HepG2 (cell line): ENCODE measurements around the gene NXPH1. TPM values are rescaled to one million over a fixed set of nuclear protein-coding genes. Genes with fewer than 3 reads are reported as not detected.

Experiments used
- CENPBD1 ChIP-seq: sonication (generic); formaldehyde crosslinking; IDR thresholded peaks from 2 replicates; pipeline ENCODE4 v1.8.0; 2022; ENCODE audit warnings: missing genetic modification reagents, low read depth, mild to moderate bottlenecking, borderline replicate concordance
- KAT8 ChIP-seq: IDR thresholded peaks from 2 replicates; pipeline ENCODE4 v1.6.1; 2016; ENCODE audit warnings: missing genetic modification reagents, missing compliant biosample characterization
- KDM5B ChIP-seq: sonication (generic); formaldehyde crosslinking; IDR thresholded peaks from 2 replicates; pipeline ENCODE4 v1.4.0; 2020; ENCODE audit warnings: missing genetic modification reagents, mild to moderate bottlenecking, borderline replicate concordance
- MXD4 ChIP-seq: IDR thresholded peaks from 2 replicates; pipeline ENCODE4 v1.6.1; 2016; ENCODE audit warnings: mild to moderate bottlenecking, missing biosample characterization, missing genetic modification reagents
- NCOR1 ChIP-seq: fragments of 200-600 bp; sonication (generic); IDR thresholded peaks from 2 replicates; pipeline ENCODE4 v1.7.0; 2017; ENCODE audit warnings: antibody characterized with exemption, low read length, borderline replicate concordance
- RAD51 ChIP-seq: fragments of 450-650 bp; IDR thresholded peaks from 2 replicates; pipeline ENCODE4 v1.6.1; 2016; ENCODE audit warnings: borderline replicate concordance
- RELA ChIP-seq: sonication (generic); formaldehyde crosslinking; IDR thresholded peaks from 2 replicates; pipeline ENCODE4 v1.4.0; 2020; ENCODE audit warnings: missing genetic modification reagents
- SNAPC4 ChIP-seq: sonication (generic); formaldehyde crosslinking; IDR thresholded peaks from 2 replicates; pipeline ENCODE4 v1.4.0; 2020; ENCODE audit warnings: mild to moderate bottlenecking, missing genetic modification reagents
- SRSF9 ChIP-seq: fragments of 200-400 bp; formaldehyde crosslinking; IDR thresholded peaks from 2 replicates; pipeline ENCODE4 v1.6.1; 2018; ENCODE audit warnings: borderline replicate concordance, mild to moderate bottlenecking, low read depth, low read length; ENCODE audit not compliant: insufficient read depth, poor library complexity, severe bottlenecking
- TFDP2 ChIP-seq: sonication (generic); formaldehyde crosslinking; IDR thresholded peaks from 2 replicates; pipeline ENCODE4 v1.4.0; 2020; ENCODE audit warnings: missing genetic modification reagents
- ZNF251 ChIP-seq: sonication (generic); formaldehyde crosslinking; IDR thresholded peaks from 2 replicates; pipeline ENCODE4 v1.9.0; 2021; ENCODE audit warnings: mild to moderate bottlenecking, missing genetic modification reagents
- ZNF343 ChIP-seq: sonication (generic); formaldehyde crosslinking; IDR thresholded peaks from 2 replicates; pipeline ENCODE4 v1.4.0; 2020; ENCODE audit warnings: mild to moderate bottlenecking, missing genetic modification reagents
- ZNF570 ChIP-seq: sonication (generic); formaldehyde crosslinking; IDR thresholded peaks from 2 replicates; pipeline ENCODE4 v1.4.0; 2020; ENCODE audit warnings: mild to moderate bottlenecking, missing genetic modification reagents, borderline replicate concordance
- ZNF816 ChIP-seq: sonication (generic); formaldehyde crosslinking; IDR thresholded peaks from 2 replicates; pipeline ENCODE4 v1.8.0; 2022; ENCODE audit warnings: missing genetic modification reagents, mild to moderate bottlenecking, borderline replicate concordance
- ZNF878 ChIP-seq: sonication (generic); formaldehyde crosslinking; IDR thresholded peaks from 2 replicates; pipeline ENCODE4 v1.8.1; 2023; ENCODE audit warnings: mild to moderate bottlenecking, missing genetic modification reagents, moderate library complexity
- ZSCAN29 ChIP-seq: sonication (generic); formaldehyde crosslinking; conservative IDR thresholded peaks from 2 replicates; pipeline ENCODE4 v1.4.0; 2020; ENCODE audit warnings: mild to moderate bottlenecking, missing genetic modification reagents
- polyA plus RNA-seq, 8 experiments: library from polyadenylated mRNA; depleted of rRNA in 3 of 8; stranded (reverse) in 7 of 8; unstranded in 1 of 8; fragments of >200 nt; fragmentation: Illumina TruSeq in 4 of 8; extraction: Trizol in 4 of 8; gene quantifications; 2 replicates each; pipeline versions ENCODE4 v1.2.1 to v1.2.3, GENCODE V29; 2011 to 2016; ENCODE audit warnings: low read depth in 4 of 8, missing spikeins in 1 of 8, mixed read lengths in 1 of 8; ENCODE audit not compliant: insufficient read depth in 1 of 8
- total RNA-seq, 5 experiments: library from RNA; depleted of rRNA; stranded (reverse); fragments of >200 nt; fragmentation: Illumina TruSeq; extraction: Trizol; gene quantifications; 2 replicates each; pipeline ENCODE4 v1.2.3, GENCODE V29; 2016; ENCODE audit warnings: low read depth in 1 of 5
- TF ChIP-seq, protein P1 (sequence below), 2 experiments: sonication (generic) in 1 of 2; formaldehyde crosslinking in 1 of 2; IDR thresholded peaks; 2 replicates each; pipeline versions ENCODE4 v1.5.1 to v1.6.1; 2011 to 2020; ENCODE audit warnings: borderline replicate concordance in 1 of 2, low read depth in 1 of 2, low read length in 1 of 2, mild to moderate bottlenecking in 1 of 2, missing genetic modification reagents in 1 of 2, moderate library complexity in 1 of 2
- TF ChIP-seq, protein P2 (sequence below): IDR thresholded peaks from 2 replicates; pipeline ENCODE4 v1.6.1; 2016; ENCODE audit warnings: missing compliant biosample characterization, missing genetic modification reagents, borderline replicate concordance

Gene NXPH1
- total and polyA plus RNA-seq, 2 of the 13 experiments (the other 11 are each of a cell fraction or from before 2014, with no cell fraction given): not detected

DNA sequence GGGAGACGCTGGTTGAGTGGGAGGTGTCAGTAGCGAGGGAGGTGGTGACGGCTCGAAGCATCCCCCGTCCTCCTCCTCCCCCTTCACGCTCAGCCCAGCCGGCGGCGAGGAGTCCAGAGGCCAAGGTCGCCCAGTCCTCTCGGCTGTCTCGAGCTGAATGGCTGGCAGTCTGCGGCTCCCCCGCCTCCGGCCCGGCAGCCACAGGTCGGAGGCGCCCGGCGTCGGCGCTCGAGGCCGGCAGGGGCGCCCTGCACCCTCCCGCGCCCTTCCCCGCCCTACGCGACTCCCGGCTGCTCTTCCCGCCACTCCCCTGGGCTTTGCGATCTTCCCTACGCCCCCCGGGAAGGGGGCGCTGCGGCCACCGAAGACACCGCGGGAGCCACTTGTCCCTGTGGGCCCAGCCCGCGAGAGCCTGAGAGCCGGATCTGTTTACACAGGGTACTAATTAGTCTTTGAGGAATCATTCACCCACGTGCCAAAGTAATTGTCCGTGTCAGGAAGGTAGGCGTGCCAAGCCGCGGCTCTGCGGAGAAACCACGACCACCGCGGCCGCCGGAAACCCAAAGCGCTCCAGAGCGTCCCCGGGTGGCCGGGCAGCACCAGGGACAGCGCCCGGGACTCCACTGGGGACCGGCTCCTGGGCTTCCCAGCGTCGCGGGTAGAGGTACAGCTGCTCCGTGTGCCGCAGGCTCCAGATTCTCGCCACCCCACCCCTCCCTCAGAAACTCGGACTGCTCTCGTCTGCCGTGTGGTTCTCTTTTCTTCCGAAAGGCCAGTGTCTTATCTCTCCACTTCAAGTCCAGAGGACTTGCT lies at the start of gene NXPH1 (continued):
- no peak for TF ChIP-seq SNAPC4 (CRISPR knock-in tag)
- no peak for TF ChIP-seq ZNF816 (CRISPR knock-in tag)
- no peak for TF ChIP-seq CENPBD1 (CRISPR knock-in tag)
- no peak for TF ChIP-seq MXD4
- no peak for TF ChIP-seq ZSCAN29 (CRISPR knock-in tag)
- TF ChIP-seq, protein P1, sequence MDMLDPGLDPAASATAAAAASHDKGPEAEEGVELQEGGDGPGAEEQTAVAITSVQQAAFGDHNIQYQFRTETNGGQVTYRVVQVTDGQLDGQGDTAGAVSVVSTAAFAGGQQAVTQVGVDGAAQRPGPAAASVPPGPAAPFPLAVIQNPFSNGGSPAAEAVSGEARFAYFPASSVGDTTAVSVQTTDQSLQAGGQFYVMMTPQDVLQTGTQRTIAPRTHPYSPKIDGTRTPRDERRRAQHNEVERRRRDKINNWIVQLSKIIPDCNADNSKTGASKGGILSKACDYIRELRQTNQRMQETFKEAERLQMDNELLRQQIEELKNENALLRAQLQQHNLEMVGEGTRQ (IDR thresholded peaks at IDR 0.05; ENCODE audit: low read depth, low read length): no peak
- TF ChIP-seq, protein P1 (CRISPR knock-in tag; IDR thresholded peaks at IDR 0.05; ENCODE audit: borderline replicate concordance): no peak
- no peak for TF ChIP-seq SRSF9
- no peak for TF ChIP-seq RAD51
- no peak for TF ChIP-seq ZNF878 (CRISPR knock-in tag)
- no peak for TF ChIP-seq KAT8 (CRISPR knock-in tag)
- TF ChIP-seq NCOR1: no peak
- TF ChIP-seq RELA: no peak
- TF ChIP-seq KDM5B: no peak; the same call in 1 of the 2 replicates
- TF ChIP-seq, protein P2, sequence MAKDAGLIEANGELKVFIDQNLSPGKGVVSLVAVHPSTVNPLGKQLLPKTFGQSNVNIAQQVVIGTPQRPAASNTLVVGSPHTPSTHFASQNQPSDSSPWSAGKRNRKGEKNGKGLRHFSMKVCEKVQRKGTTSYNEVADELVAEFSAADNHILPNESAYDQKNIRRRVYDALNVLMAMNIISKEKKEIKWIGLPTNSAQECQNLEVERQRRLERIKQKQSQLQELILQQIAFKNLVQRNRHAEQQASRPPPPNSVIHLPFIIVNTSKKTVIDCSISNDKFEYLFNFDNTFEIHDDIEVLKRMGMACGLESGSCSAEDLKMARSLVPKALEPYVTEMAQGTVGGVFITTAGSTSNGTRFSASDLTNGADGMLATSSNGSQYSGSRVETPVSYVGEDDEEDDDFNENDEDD (CRISPR knock-in tag): peak; percentile 62; the same call in 1 of the 2 replicates
- TF ChIP-seq TFDP2: peak; percentile 29; the same call in 1 of the 2 replicates
- no peak for TF ChIP-seq ZNF570
- TF ChIP-seq ZNF343: no peak
- no peak for TF ChIP-seq ZNF251 (CRISPR knock-in tag)
